GM12878 (cell line): Measurements from ENCODE around the gene ERP29. TPM values are rescaled to one million over a fixed set of nuclear protein-coding genes. Genes with fewer than 3 reads are reported as not detected.

Source experiments
- BHLHE40 ChIP-seq, 2 experiments: fragments of 450-650 bp in 1 of 2; IDR thresholded peaks; 2 replicates each; pipeline ENCODE4 v1.6.1; 2011 to 2017; ENCODE audit warnings: low read depth in 2 of 2, borderline replicate concordance in 1 of 2, improper control_type of control experiment in 1 of 2, low read length in 1 of 2, mild to moderate bottlenecking in 1 of 2
- CHD1 ChIP-seq: IDR thresholded peaks from 2 replicates; pipeline ENCODE4 v1.6.1; 2012; ENCODE audit warnings: low read depth, low read length, improper control_type of control experiment
- CHD2 ChIP-seq: IDR thresholded peaks from 2 replicates; pipeline ENCODE4 v1.6.1; 2011; ENCODE audit warnings: low read depth, low read length, improper control_type of control experiment, borderline replicate concordance
- ETV6 ChIP-seq, 2 experiments: fragments of 450-650 bp in 1 of 2; IDR thresholded peaks in 1 of 2; conservative IDR thresholded peaks in 1 of 2; 2 replicates each; pipeline ENCODE4 v1.6.1; 2014; ENCODE audit warnings: antibody characterized with exemption in 1 of 2, borderline replicate concordance in 1 of 2, low read depth in 1 of 2, mild to moderate bottlenecking in 1 of 2, moderate library complexity in 1 of 2
- FOXK2 ChIP-seq: fragments of 450-650 bp; IDR thresholded peaks from 2 replicates; pipeline ENCODE4 v1.6.1; 2017; ENCODE audit warnings: mild to moderate bottlenecking, moderate library complexity
- GATAD2B ChIP-seq: fragments of 450-650 bp; conservative IDR thresholded peaks from 2 replicates; pipeline ENCODE4 v1.6.1; 2017; ENCODE audit warnings: low read depth, mild to moderate bottlenecking, moderate library complexity
- KAT2A ChIP-seq: conservative IDR thresholded peaks from 2 replicates; pipeline ENCODE4 v1.6.1; 2011; ENCODE audit warnings: low read depth, low read length; ENCODE audit not compliant: control insufficient read depth
- KDM1A ChIP-seq: fragments of 200-600 bp; sonication (generic); IDR thresholded peaks from 2 replicates; pipeline ENCODE4 v1.6.1; 2016; ENCODE audit warnings: borderline replicate concordance
- KLF5 ChIP-seq: fragments of 450-650 bp; IDR thresholded peaks from 2 replicates; pipeline ENCODE4 v1.6.1; 2014; ENCODE audit warnings: mild to moderate bottlenecking; ENCODE audit not compliant: partially characterized antibody
- MXI1 ChIP-seq: fragments of 150-350 bp; IDR thresholded peaks from 2 replicates; pipeline ENCODE4 v1.6.1; 2011; ENCODE audit warnings: low read depth, mild to moderate bottlenecking, inconsistent platforms, low read length, improper control_type of control experiment
- POLR2A ChIP-seq: IDR thresholded peaks from 2 replicates; pipeline ENCODE4 v1.6.1; 2011; ENCODE audit warnings: low read depth, mild to moderate bottlenecking, low read length
- RAD51 ChIP-seq: fragments of 450-650 bp; IDR thresholded peaks from 2 replicates; pipeline ENCODE4 v1.6.1; 2016; ENCODE audit warnings: moderate library complexity, mild to moderate bottlenecking, inconsistent platforms
- RELA ChIP-seq: fragments of 450-650 bp; IDR thresholded peaks from 2 replicates; pipeline ENCODE4 v1.8.0; 2014; ENCODE audit warnings: borderline replicate concordance; ENCODE audit not compliant: partially characterized antibody
- SIN3A ChIP-seq: IDR thresholded peaks from 2 replicates; pipeline ENCODE4 v1.6.1; 2012; ENCODE audit warnings: low read depth, low read length, improper control_type of control experiment
- SREBF1 ChIP-seq: IDR thresholded peaks from 2 replicates; pipeline ENCODE4 v1.6.1; 2012; ENCODE audit warnings: mild to moderate bottlenecking, low read length
- TARDBP ChIP-seq: IDR thresholded peaks from 2 replicates; pipeline ENCODE4 v1.6.1; 2016; ENCODE audit warnings: borderline replicate concordance
- ZNF217 ChIP-seq: fragments of 450-650 bp; IDR thresholded peaks from 2 replicates; pipeline ENCODE4 v1.6.1; 2017; ENCODE audit warnings: antibody characterized with exemption, mild to moderate bottlenecking
- polyA plus RNA-seq, 11 experiments: library from polyadenylated mRNA; depleted of rRNA in 4 of 11; unstranded in 6 of 11; stranded (reverse) in 5 of 11; fragments of >200 nt; fragmentation: Nextera tagmentation in 4 of 11; fragmentation: Illumina TruSeq in 1 of 11; extraction: Ambion mirVana in 4 of 11; extraction: Trizol in 1 of 11; gene quantifications; 1 replicate in 1 of 11; 2 replicates in 10 of 11; pipeline versions ENCODE4 v1.2.1 to v1.2.3, GENCODE V29; 2011 to 2016; ENCODE audit warnings: inconsistent platforms in 2 of 11, missing spikeins in 2 of 11, low read depth in 1 of 11
- total RNA-seq, 4 experiments: library from RNA; depleted of rRNA in 3 of 4; stranded (reverse); fragments of >200 nt in 3 of 4; fragmentation: Illumina TruSeq in 1 of 4; extraction: Trizol in 1 of 4; gene quantifications; 2 replicates each; pipeline versions ENCODE4 v1.2.1 to v1.2.3, GENCODE V29; 2013 to 2021
- TF ChIP-seq, protein P1 (sequence below): IDR thresholded peaks from 2 replicates; pipeline ENCODE4 v1.6.1; 2012; ENCODE audit warnings: low read depth, low read length, improper control_type of control experiment
- TF ChIP-seq, protein P2 (sequence below): fragments of 450-650 bp; IDR thresholded peaks from 2 replicates; pipeline ENCODE4 v1.6.1; 2017; ENCODE audit warnings: borderline replicate concordance
- TF ChIP-seq, protein P3 (sequence below): IDR thresholded peaks from 2 replicates; pipeline ENCODE4 v1.6.1; 2012; ENCODE audit warnings: mild to moderate bottlenecking, low read depth, low read length

ERP29 gene
- total and polyA plus RNA-seq, 10 of the 15 experiments (the other 5 are each of a cell fraction or from before 2014, with no cell fraction given), result 46.7 to 146 (median 107) TPM

DNA sequence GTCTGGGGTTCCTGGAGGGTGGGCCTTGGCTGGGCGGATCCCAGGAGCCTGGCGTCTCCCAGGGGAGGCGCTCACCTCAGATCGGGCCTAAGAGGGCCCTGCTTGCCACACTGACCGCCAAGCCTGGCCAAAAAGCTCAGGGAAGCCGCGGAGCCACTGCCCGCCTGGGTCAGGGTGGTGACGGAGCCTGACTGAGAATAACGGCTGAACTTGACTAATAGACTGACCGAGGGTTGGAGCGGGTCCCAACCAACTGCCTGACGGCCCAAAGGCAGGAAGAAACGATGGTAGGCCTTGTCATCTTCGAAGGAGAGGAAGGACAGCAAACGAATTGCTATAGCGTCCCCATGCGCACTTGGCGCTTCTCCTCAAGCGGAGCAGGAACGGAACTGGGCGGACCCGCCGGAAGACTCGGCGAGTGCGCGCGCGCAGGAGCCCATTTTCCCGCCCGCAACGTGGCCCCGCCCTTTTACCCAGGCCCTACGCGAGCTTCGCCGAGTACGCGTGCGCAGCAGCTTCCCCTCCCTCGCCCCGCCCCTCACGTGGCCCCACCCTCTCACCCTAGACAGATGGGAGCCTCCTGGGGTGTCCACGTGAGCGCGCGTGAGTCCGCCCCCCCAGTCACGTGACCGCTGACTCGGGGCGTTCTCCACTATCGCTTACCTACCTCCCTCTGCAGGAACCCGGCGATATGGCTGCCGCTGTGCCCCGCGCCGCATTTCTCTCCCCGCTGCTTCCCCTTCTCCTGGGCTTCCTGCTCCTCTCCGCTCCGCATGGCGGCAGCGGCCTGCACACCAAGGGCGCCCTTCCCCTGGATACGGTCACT lies at the start of gene ERP29, which contains the start of gene TMEM116 (continued):
- 0 out of 2 replicates have a peak, but pooled peaks have one; percentile 1 for TF ChIP-seq CHD1
- peak; percentile 100 for TF ChIP-seq RAD51
- peak; percentile 63 for TF ChIP-seq RELA
- no peak for TF ChIP-seq KAT2A
- TF ChIP-seq TARDBP, result no peak
- TF ChIP-seq, protein P1, sequence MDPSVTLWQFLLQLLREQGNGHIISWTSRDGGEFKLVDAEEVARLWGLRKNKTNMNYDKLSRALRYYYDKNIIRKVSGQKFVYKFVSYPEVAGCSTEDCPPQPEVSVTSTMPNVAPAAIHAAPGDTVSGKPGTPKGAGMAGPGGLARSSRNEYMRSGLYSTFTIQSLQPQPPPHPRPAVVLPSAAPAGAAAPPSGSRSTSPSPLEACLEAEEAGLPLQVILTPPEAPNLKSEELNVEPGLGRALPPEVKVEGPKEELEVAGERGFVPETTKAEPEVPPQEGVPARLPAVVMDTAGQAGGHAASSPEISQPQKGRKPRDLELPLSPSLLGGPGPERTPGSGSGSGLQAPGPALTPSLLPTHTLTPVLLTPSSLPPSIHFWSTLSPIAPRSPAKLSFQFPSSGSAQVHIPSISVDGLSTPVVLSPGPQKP, result 0 out of 2 replicates have a peak, but pooled peaks have one; percentile 15
- no peak for TF ChIP-seq ETV6 (conservative IDR thresholded peaks at IDR 0.05 in 1 of 2, IDR thresholded peaks at IDR 0.05 in 1 of 2; ENCODE audit: borderline replicate concordance in 1 of 2, low read depth in 1 of 2)
- TF ChIP-seq, protein P2, sequence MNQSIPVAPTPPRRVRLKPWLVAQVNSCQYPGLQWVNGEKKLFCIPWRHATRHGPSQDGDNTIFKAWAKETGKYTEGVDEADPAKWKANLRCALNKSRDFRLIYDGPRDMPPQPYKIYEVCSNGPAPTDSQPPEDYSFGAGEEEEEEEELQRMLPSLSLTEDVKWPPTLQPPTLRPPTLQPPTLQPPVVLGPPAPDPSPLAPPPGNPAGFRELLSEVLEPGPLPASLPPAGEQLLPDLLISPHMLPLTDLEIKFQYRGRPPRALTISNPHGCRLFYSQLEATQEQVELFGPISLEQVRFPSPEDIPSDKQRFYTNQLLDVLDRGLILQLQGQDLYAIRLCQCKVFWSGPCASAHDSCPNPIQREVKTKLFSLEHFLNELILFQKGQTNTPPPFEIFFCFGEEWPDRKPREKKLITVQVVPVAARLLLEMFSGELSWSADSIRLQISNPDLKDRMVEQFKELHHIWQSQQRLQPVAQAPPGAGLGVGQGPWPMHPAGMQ, result no peak
- 0 out of 2 replicates have a peak, but pooled peaks have one; percentile 16 for TF ChIP-seq SIN3A
- TF ChIP-seq SREBF1, result no peak; the same call in 1 of the 2 replicates
- peak; percentile 89 for TF ChIP-seq POLR2A
- peak; percentile 25; the same call in 1 of the 2 replicates for TF ChIP-seq MXI1
- peak; percentile 28; the same call in 1 of the 2 replicates for TF ChIP-seq GATAD2B
- no peak for TF ChIP-seq KDM1A
- TF ChIP-seq FOXK2, result no peak
- peak; percentile 98 to 100 for TF ChIP-seq BHLHE40 (IDR thresholded peaks at IDR 0.05; ENCODE audit: borderline replicate concordance in 1 of 2, low read depth in 2 of 2, low read length in 1 of 2)
- TF ChIP-seq, protein P3, sequence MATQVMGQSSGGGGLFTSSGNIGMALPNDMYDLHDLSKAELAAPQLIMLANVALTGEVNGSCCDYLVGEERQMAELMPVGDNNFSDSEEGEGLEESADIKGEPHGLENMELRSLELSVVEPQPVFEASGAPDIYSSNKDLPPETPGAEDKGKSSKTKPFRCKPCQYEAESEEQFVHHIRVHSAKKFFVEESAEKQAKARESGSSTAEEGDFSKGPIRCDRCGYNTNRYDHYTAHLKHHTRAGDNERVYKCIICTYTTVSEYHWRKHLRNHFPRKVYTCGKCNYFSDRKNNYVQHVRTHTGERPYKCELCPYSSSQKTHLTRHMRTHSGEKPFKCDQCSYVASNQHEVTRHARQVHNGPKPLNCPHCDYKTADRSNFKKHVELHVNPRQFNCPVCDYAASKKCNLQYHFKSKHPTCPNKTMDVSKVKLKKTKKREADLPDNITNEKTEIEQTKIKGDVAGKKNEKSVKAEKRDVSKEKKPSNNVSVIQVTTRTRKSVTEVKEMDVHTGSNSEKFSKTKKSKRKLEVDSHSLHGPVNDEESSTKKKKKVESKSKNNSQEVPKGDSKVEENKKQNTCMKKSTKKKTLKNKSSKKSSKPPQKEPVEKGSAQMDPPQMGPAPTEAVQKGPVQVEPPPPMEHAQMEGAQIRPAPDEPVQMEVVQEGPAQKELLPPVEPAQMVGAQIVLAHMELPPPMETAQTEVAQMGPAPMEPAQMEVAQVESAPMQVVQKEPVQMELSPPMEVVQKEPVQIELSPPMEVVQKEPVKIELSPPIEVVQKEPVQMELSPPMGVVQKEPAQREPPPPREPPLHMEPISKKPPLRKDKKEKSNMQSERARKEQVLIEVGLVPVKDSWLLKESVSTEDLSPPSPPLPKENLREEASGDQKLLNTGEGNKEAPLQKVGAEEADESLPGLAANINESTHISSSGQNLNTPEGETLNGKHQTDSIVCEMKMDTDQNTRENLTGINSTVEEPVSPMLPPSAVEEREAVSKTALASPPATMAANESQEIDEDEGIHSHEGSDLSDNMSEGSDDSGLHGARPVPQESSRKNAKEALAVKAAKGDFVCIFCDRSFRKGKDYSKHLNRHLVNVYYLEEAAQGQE, result 0 out of 2 replicates have a peak, but pooled peaks have one; percentile 20
- no peak for TF ChIP-seq ZNF217
- TF ChIP-seq KLF5, result peak; percentile 28
- no peak for TF ChIP-seq CHD2
